22Rv1 (cell line): ENCODE measurements around the gene GOPC.

ENCODE experiments used
- H3K27ac ChIP-seq: fragments of 450-650 bp; 2 replicates; pipeline ENCODE4 v1.5.1; 2017
- CTCF ChIP-seq: fragments of 450-650 bp; IDR thresholded peaks from 2 replicates; pipeline ENCODE4 v1.5.1; 2017; ENCODE audit warnings: mild to moderate bottlenecking
- ZFX ChIP-seq: fragments of 450-650 bp; IDR thresholded peaks from 2 replicates; pipeline ENCODE4 v1.6.1; 2017; ENCODE audit warnings: antibody characterized with exemption, borderline replicate concordance

The GOPC gene

GRCh38 chr6:117592983-117593759 is 9.1 kb downstream of the GOPC start:
- no peak for TF ChIP-seq CTCF
- TF ChIP-seq ZFX, result no peak
- no peak overlapping the region for H3K27ac ChIP-seq

GRCh38 chr6:117591405-117591804 is 10.9 kb downstream of the GOPC start:
- TF ChIP-seq ZFX, result no peak
- no peak for TF ChIP-seq CTCF
- no peak overlapping the region for H3K27ac ChIP-seq

- H3K27ac ChIP-seq, result no peak overlapping the region
- TF ChIP-seq ZFX, result no peak
- TF ChIP-seq CTCF, result no peak
Observed at GRCh38 chr6:117590447-117590846, 11.9 kb downstream of the GOPC start.

- TF ChIP-seq CTCF (no peak), ZFX (no peak)
- no peak overlapping the region for H3K27ac ChIP-seq
Observed at GRCh38 chr6:117585647-117586046, 16.7 kb downstream of the GOPC start.

- no peak for TF ChIP-seq ZFX
- no peak for TF ChIP-seq CTCF
- H3K27ac ChIP-seq, result no peak overlapping the region
Observed at GRCh38 chr6:117574198-117574597, 28.1 kb downstream of the GOPC start.

GRCh38 chr6:117573006-117573680 is 29.2 kb downstream of the GOPC start:
- TF ChIP-seq CTCF (no peak), ZFX (no peak)

GRCh38 chr6:117568831-117569410 is 33.4 kb downstream of the GOPC start:
- H3K27ac ChIP-seq, result no peak overlapping the region
- TF ChIP-seq ZFX (no peak), CTCF (no peak)

More at GRCh38 chr6:117573006-117573680, 29.2 kb downstream of the GOPC start:
- no peak overlapping the region for H3K27ac ChIP-seq
